GM20000 (cell line): ENCODE measurements around the gene GRID2.

Experiments used
- DNase-seq: peaks from one replicate; pipeline ENCODE4 v3.0.0; 2012; ENCODE audit warnings: low spot score
- CTCF ChIP-seq: IDR thresholded peaks from 2 replicates; pipeline ENCODE4 v1.5.1; 2012; ENCODE audit warnings: mild to moderate bottlenecking, control low read depth; ENCODE audit errors: extremely low read depth, missing control alignments

Gene GRID2

GRCh38 chr4:92733231-92733630 is 429.5 kb downstream of the GRID2 start:
- TF ChIP-seq CTCF, result no peak
- no peak for DNase-seq

- TF ChIP-seq CTCF, result no peak
Observed at GRCh38 chr4:92735025-92735665, 431.4 kb downstream of the GRID2 start.

GRCh38 chr4:92760433-92760832 is 456.7 kb downstream of the GRID2 start:
- no peak for TF ChIP-seq CTCF
- DNase-seq, result no peak

More at GRCh38 chr4:92735025-92735665, 431.4 kb downstream of the GRID2 start:
- DNase-seq, result no peak

GRCh38 chr4:92776080-92776479 is 472.3 kb downstream of the GRID2 start:
- DNase-seq, result no peak
- TF ChIP-seq CTCF, result no peak

DNA sequence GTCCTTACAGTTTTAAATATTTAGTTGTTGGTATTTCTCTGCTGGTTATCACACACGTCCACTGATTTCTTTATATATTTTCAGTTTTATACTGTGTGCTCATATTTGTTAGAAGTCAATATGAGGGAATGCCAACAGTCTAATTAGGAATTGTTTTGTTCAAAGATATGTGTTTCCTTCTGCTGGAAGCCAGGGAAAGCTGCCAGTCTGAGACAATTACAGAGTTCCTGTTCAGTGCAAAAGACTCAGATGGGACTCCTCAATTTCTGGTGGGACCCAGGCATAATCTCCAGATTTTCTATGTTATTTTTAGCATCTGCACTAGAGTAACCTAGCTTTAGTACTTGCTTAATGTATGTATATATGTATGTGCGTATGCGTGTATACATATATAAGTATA is 486.0 kb downstream of the GRID2 start:
- TF ChIP-seq CTCF, result no peak
- no peak for DNase-seq

DNA sequence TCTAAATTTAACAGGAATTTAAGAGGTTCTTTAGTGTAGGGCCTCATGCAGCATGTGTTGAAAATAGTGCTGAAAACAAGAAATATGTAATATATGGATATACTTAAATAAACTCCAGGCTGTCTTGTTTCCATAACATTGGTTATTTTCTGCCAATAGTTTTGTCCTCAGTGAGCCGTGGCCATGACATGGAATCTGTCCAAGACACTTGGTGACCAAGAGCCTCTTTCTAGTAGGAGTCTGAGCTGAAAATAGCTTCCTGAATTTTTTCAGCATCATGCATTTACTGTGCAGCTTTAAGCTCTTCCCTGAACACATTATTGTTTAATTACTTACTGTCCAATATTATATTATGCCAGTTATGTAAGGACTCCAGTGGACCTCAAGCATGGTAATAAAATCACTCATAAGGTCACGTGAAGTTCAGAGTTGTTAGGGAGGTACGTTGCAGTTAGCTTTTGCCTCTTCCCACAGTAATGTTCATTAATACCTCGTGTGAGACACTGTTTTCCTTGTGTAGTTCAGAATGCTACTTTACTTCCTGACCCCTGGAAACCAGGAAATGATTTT is 488.2 kb downstream of the GRID2 start:
- DNase-seq, result no peak
- no peak for TF ChIP-seq CTCF

GRCh38 chr4:92809381-92809780 is 505.6 kb downstream of the GRID2 start:
- TF ChIP-seq CTCF, result no peak
- DNase-seq, result no peak
